Skeletal muscle tissue (tissue), 4 donors: ENCODE results near the gene VWA8. TPM values are rescaled to one million over a fixed set of nuclear protein-coding genes. Genes with fewer than 3 reads are reported as not detected.
"Not testable (repeated sequence)": the region's sequence is repeated elsewhere in the genome, so short reads cannot be mapped to it uniquely, and the experiment has no call there.

Source experiments
- H3K27ac ChIP-seq: one replicate; pipeline ENCODE4 v1.7.0; 2013; ENCODE audit warnings: mild to moderate bottlenecking, low read depth, low read length, inconsistent platforms
- H3K27me3 ChIP-seq, 3 donors: one replicate each; pipeline ENCODE4 v1.7.0; 2013; ENCODE audit warnings: low read length in 3 of 3; ENCODE audit not compliant: control insufficient read depth in 3 of 3, insufficient read depth in 3 of 3
- H3K36me3 ChIP-seq, 3 donors: one replicate each; pipeline ENCODE4 v1.7.0; 2013; ENCODE audit warnings: low read length in 3 of 3; ENCODE audit not compliant: control insufficient read depth in 3 of 3, insufficient read depth in 3 of 3
- H3K4me1 ChIP-seq, 3 donors: one replicate each; pipeline ENCODE4 v1.7.0; 2013; ENCODE audit warnings: low read length in 3 of 3, mild to moderate bottlenecking in 3 of 3; ENCODE audit not compliant: control insufficient read depth in 3 of 3, insufficient read depth in 3 of 3
- H3K4me3 ChIP-seq, 3 donors: one replicate each; pipeline ENCODE4 v1.7.0; 2013; ENCODE audit warnings: low read length in 3 of 3
- H3K9ac ChIP-seq, 3 donors: one replicate each; pipeline ENCODE4 v1.7.0; 2013; ENCODE audit warnings: low read length in 3 of 3, mild to moderate bottlenecking in 3 of 3, moderate library complexity in 2 of 3, low read depth in 1 of 3
- H3K9me3 ChIP-seq, 3 donors: one replicate each; pipeline ENCODE4 v1.7.0; 2013; ENCODE audit warnings: low read length in 3 of 3; ENCODE audit not compliant: control insufficient read depth in 3 of 3
- total RNA-seq: library from RNA; depleted of rRNA; stranded (reverse); fragments of >200 nt; gene quantifications from one replicate; pipeline ENCODE4 v1.2.3, GENCODE V29; 2014
- donor health status: Osteomylitis.

The VWA8 gene
- total RNA-seq, 1 donor from 2014 or later, result 49.1 TPM

DNA sequence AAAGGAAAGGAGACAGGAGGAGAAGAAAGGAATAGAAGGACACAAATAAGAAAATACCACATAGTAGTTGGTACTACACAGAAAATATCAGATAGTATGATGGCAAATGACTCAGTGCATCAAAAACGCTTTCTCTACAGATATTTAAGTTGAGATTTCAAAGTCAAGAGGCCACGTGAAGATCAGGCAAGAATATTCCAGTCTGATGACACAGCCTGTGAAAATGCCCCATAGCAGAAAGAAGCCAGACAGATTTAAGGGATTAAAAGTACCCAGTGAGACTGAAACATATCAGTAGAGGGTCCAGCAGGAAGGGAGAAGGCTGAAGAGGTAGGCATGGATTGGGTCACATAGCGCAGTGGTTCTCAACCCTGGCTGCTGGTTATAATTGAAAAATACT is 113.7 kb downstream of the VWA8 start:
- H3K9me3 ChIP-seq, result no peaks in the 10 kb centered on the region
- H3K36me3 ChIP-seq, result peaks cover 0 to 3% (median 2%) of the 10 kb centered on the region in 3 donors
- H3K4me1 ChIP-seq, result no peaks in the 10 kb centered on the region
- no peak overlapping the region for H3K27ac ChIP-seq
- no peak overlapping the region for H3K4me3 ChIP-seq
- no peaks in the 10 kb centered on the region for H3K27me3 ChIP-seq
- H3K9ac ChIP-seq, result no peak overlapping the region

DNA sequence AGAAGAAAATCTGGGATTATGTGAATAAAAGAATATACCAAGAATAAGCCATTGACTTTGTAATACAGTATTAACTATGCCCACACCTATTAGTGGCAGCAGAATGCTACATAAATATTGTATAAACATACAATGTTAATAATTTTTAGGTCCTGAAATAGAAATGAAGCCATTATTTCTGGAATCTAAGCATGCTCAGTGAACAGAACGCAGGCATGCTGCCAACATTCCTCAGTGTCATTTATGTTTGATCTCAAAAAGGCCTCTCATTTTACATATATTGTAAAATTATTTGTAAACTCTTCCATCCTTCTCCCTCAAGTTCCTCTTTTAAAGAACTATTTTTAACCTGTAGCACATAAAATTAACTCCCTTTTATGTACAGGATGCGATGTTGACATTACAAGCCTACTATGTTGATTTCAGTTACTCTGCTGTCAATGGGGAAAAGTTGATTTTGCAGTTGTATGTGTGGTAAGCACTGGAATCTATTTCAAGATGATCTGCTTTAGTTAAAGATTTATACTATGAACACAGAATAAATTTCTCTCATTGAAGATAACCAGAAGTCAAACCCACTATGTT is 118.8 kb downstream of the VWA8 start:
- Histone ChIP-seq H3K9ac (no peak overlapping the region), H3K4me1 (peaks cover 0 to 2% (median 0%) of the 10 kb centered on the region in 3 donors), H3K36me3 (peaks cover 0 to 3% (median 0%) of the 10 kb centered on the region in 3 donors), H3K27ac (no peak overlapping the region), H3K4me3 (no peak overlapping the region), H3K9me3 (no peaks in the 10 kb centered on the region), H3K27me3 (no peaks in the 10 kb centered on the region)

DNA sequence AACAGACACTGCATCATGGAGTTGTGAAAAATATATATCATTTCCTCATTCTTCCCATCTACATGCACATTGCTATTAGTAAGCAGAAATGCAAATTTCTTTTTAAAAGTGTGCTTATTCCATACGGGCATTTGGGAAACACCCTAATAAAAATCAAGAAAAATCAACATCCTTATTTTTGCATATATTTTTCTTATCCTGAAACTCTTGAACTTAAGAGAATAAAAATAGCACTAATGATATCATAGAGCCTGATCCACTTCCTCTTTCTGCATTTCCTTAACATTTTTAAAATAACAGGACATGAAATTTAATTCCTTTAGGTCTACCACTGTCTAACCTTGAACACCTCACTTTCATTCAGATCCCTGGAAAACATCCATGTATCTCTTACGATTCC is 123.3 kb downstream of the VWA8 start:
- peaks cover 0 to 2% (median 0%) of the 10 kb centered on the region in 3 donors for H3K4me1 ChIP-seq
- H3K36me3 ChIP-seq, result peaks cover 0 to 6% (median 6%) of the 10 kb centered on the region in 3 donors
- H3K27ac ChIP-seq, result no peak overlapping the region
- H3K9me3 ChIP-seq, result no peaks in the 10 kb centered on the region
- H3K27me3 ChIP-seq, result no peaks in the 10 kb centered on the region
- H3K4me3 ChIP-seq, result no peak overlapping the region
- no peak overlapping the region for H3K9ac ChIP-seq

- H3K27ac ChIP-seq, result no peak overlapping the region
- H3K4me3 ChIP-seq, result no peak overlapping the region
- peaks cover 0 to 6% (median 6%) of the 10 kb centered on the region in 3 donors for H3K36me3 ChIP-seq
- no peaks in the 10 kb centered on the region for H3K27me3 ChIP-seq
- no peaks in the 10 kb centered on the region for H3K9me3 ChIP-seq
- no peak overlapping the region for H3K9ac ChIP-seq
- peaks cover 0 to 2% (median 0%) of the 10 kb centered on the region in 3 donors for H3K4me1 ChIP-seq
These were observed 125.0 kb downstream of the VWA8 start for GRCh38 chr13:41835871-41836270.

DNA sequence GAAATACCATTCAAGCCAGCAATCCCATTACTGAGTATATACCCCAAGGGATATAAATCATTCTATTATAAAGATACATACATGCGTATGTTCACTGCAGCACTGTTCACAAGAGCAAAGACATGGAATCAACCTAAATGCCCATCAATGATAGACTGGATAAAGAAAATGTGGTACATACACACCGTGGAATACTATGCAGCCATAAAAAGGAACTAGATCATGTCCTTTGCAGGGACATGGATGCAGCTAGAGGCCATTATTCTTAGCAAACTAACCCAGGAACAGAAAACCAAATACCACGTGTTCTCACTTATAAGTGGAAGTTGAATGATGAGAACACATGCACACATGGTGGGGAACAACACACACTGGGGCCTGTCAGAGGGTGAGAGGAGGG is 126.2 kb downstream of the VWA8 start:
- H3K4me3 ChIP-seq, H3K9ac ChIP-seq, H3K9me3 ChIP-seq, H3K27me3 ChIP-seq, H3K27ac ChIP-seq, H3K4me1 ChIP-seq, H3K36me3 ChIP-seq: not testable (repeated sequence)

DNA sequence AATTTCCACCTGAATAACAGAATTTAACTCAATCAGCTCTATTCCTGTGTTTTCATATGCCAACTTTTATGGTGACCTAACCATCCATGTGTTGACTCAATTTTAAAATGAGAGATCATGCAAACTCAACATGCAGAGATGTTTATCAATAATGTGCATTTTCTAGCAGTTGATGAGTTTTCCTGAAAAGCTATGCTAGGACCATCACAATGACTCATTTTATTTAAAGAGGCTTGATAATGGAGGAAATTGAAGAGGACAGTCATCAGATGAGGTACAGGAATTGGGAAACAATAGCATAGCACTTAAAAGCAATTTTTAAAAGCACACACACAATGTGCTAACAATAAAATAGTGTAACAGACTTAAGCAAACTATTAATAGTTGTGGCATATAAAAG is 127.1 kb downstream of the VWA8 start:
- H3K4me1 ChIP-seq, result peaks cover 0 to 2% (median 0%) of the 10 kb centered on the region in 3 donors
- H3K27me3 ChIP-seq, result no peaks in the 10 kb centered on the region
- no peak overlapping the region for H3K27ac ChIP-seq
- H3K9ac ChIP-seq, result no peak overlapping the region
- H3K9me3 ChIP-seq, result no peaks in the 10 kb centered on the region
- H3K36me3 ChIP-seq, result peaks cover 0 to 6% (median 6%) of the 10 kb centered on the region in 3 donors
- H3K4me3 ChIP-seq, result no peak overlapping the region

GRCh38 chr13:41833201-41833600 is 127.7 kb downstream of the VWA8 start:
- no peak overlapping the region for H3K9ac ChIP-seq

GRCh38 chr13:41827507-41828213 is 133.2 kb downstream of the VWA8 start:
- H3K4me1 ChIP-seq, result peaks cover 0 to 2% (median 0%) of the 10 kb centered on the region in 3 donors
- H3K27ac ChIP-seq, result peak overlapping the region; percentile 67
- no peaks in the 10 kb centered on the region for H3K36me3 ChIP-seq
- H3K9ac ChIP-seq, result no peak overlapping the region
- no peaks in the 10 kb centered on the region for H3K9me3 ChIP-seq
- H3K4me3 ChIP-seq, result no peak overlapping the region
- H3K27me3 ChIP-seq, result no peaks in the 10 kb centered on the region

More at GRCh38 chr13:41833201-41833600, 127.7 kb downstream of the VWA8 start:
- Histone ChIP-seq H3K4me3 (no peak overlapping the region), H3K27ac (no peak overlapping the region), H3K36me3 (peaks cover 0 to 6% (median 6%) of the 10 kb centered on the region in 3 donors), H3K4me1 (peaks cover 0 to 2% (median 0%) of the 10 kb centered on the region in 3 donors), H3K27me3 (no peaks in the 10 kb centered on the region), H3K9me3 (no peaks in the 10 kb centered on the region)

DNA sequence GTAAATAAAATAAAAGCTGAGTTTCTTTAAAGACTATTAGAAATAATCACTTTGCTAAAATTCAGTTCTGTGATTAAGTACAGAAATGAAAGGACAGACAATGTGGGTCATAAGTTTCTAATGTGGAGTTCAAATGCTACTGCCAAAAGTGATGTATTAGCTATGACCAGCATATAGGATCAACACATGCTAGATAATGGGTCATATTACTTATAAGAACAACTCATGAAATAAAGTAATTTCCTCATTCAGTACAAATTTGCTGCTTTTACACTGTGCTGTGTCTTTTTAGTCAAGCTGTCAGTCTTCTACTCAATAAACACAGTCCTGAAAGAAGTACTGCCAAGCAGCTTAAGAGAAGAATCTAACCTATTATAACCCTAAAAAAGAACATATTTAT is 135.2 kb downstream of the VWA8 start:
- H3K4me3 ChIP-seq, result no peak overlapping the region
- no peaks in the 10 kb centered on the region for H3K36me3 ChIP-seq
- H3K9ac ChIP-seq, result no peak overlapping the region
- H3K27me3 ChIP-seq, result no peaks in the 10 kb centered on the region
- no peak overlapping the region for H3K27ac ChIP-seq
- no peaks in the 10 kb centered on the region for H3K9me3 ChIP-seq
- peaks cover 0 to 2% (median 0%) of the 10 kb centered on the region in 3 donors for H3K4me1 ChIP-seq

DNA sequence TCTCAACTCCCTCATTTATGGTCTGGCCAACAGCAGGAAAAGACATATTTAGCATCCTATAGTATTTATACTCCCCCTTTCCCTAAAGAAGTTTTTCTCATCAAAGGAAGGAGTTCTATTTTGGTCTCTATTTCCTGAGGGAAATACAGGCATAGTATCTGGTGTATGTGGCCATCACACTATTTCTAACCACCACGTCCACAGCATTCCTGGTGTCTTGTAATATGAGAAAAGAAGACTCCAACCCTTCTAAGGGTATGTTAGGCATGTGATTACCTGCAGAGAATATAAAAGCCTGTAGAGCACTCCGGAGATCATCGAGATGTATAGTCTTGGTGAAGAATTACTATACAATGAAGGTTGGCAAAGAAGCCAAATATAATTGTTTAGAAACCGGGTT is 137.4 kb downstream of the VWA8 start:
- H3K27ac ChIP-seq, result no peak overlapping the region
- H3K36me3 ChIP-seq, result peaks cover 0 to 4% (median 0%) of the 10 kb centered on the region in 3 donors
- H3K9ac ChIP-seq, result no peak overlapping the region
- no peaks in the 10 kb centered on the region for H3K9me3 ChIP-seq
- H3K4me3 ChIP-seq, result no peak overlapping the region
- H3K4me1 ChIP-seq, result peaks cover 0 to 2% (median 0%) of the 10 kb centered on the region in 3 donors
- no peaks in the 10 kb centered on the region for H3K27me3 ChIP-seq
